Activated CD4-positive, alpha-beta T cell treated with anti-CD3 and anti-CD28 coated beads, Interleukin-2, amount 50 U/mL, for 24 hours (primary cell): Measurements from ENCODE around the gene TYW5.

Experiments
- DNase-seq, 2 donors: peaks; one replicate each; pipeline ENCODE4 v3.0.0-alpha.2; 2020; ENCODE audit warnings: low read depth in 1 of 2, low spot score in 1 of 2

Gene TYW5

GRCh38 chr2:199975273-199975895 lies 20.1 kb upstream of the TYW5 start:
- DNase-seq, result no peak

- DNase-seq, result no peak
These were observed 18.4 kb upstream of the TYW5 start for GRCh38 chr2:199973703-199974102.

- no peak for DNase-seq
These were observed 16.9 kb upstream of the TYW5 start for GRCh38 chr2:199972088-199972626.

- DNase-seq, result no peak
These were observed 12.8 kb upstream of the TYW5 start for GRCh38 chr2:199968126-199968525.

- DNase-seq, result no peak
These were observed 11.7 kb upstream of the TYW5 start for GRCh38 chr2:199966976-199967375.

GRCh38 chr2:199966405-199966804 lies 11.1 kb upstream of the TYW5 start:
- no peak for DNase-seq

GRCh38 chr2:199962203-199962602 lies 6.9 kb upstream of the TYW5 start:
- DNase-seq, result no peak

GRCh38 chr2:199958014-199958413 lies 2.7 kb upstream of the TYW5 start:
- no peak for DNase-seq

GRCh38 chr2:199956062-199956380 lies 730 bp upstream of the TYW5 start:
- DNase-seq, result no peak

- DNase-seq, result no peak
These were observed 318 bp downstream of the TYW5 start for GRCh38 chr2:199955007-199955338.

GRCh38 chr2:199951023-199951422 lies 4.3 kb downstream of the TYW5 start:
- DNase-seq, result no peak

GRCh38 chr2:199950396-199950795 lies 4.9 kb downstream of the TYW5 start:
- no peak for DNase-seq

GRCh38 chr2:199946836-199947235 lies 8.5 kb downstream of the TYW5 start:
- no peak for DNase-seq

GRCh38 chr2:199946196-199946595 lies 9.1 kb downstream of the TYW5 start:
- no peak for DNase-seq

- DNase-seq, result no peak
These were observed 11.9 kb downstream of the TYW5 start for GRCh38 chr2:199943373-199943772.

- DNase-seq, result no peak
These were observed 14.9 kb downstream of the TYW5 start for GRCh38 chr2:199940373-199940772.

- no peak for DNase-seq
These were observed 18.7 kb downstream of the TYW5 start for GRCh38 chr2:199936554-199936953.

GRCh38 chr2:199933466-199933865 lies 21.8 kb downstream of the TYW5 start:
- DNase-seq, result no peak

GRCh38 chr2:199932312-199932855 lies 22.9 kb downstream of the TYW5 start:
- no peak for DNase-seq

GRCh38 chr2:199929262-199929661 lies 26.0 kb downstream of the TYW5 start:
- no peak for DNase-seq

GRCh38 chr2:199928626-199929025 lies 26.7 kb downstream of the TYW5 start:
- no peak for DNase-seq

GRCh38 chr2:199928226-199928625 lies 27.1 kb downstream of the TYW5 start:
- DNase-seq, result no peak

GRCh38 chr2:199926806-199927205 lies 28.5 kb downstream of the TYW5 start:
- DNase-seq, result no peak
